ENCODE results near the gene TBKBP1.

The TBKBP1 gene

DNA sequence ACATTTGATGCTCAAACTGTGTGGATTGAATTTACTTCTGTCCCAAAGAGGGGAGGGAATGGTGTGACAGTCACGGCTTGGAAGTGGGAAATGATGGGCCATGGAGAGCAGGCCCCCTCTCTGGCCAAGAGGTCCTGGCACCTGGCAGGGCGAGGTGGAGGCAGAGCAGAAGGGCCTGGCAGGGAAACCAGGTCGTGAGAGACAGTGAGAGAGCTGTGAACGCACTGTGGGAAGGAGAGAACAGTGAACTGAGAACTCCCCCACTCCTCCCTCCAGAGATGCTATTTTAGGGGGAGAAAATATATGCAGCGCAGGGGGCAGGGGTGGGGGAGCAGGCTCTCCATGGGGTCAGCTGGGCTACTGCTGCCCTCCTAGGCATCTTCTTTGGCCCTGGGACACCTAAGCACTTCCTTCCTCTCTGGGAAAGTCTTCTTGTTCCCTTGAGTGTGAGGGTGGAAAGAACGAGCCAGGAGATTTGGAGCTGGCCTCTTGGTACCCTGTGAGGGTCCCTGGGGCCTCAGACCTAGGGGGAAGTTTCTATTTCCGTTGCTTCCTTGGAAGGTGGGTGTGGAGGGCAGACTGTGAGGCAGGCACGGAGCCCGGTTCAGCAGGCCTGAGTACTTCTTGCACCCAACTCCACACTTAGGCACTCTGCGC is 21.8 kb downstream of the TBKBP1 start:
- DNase-seq (ENCODE audit: low spot score), result no peak

DNA sequence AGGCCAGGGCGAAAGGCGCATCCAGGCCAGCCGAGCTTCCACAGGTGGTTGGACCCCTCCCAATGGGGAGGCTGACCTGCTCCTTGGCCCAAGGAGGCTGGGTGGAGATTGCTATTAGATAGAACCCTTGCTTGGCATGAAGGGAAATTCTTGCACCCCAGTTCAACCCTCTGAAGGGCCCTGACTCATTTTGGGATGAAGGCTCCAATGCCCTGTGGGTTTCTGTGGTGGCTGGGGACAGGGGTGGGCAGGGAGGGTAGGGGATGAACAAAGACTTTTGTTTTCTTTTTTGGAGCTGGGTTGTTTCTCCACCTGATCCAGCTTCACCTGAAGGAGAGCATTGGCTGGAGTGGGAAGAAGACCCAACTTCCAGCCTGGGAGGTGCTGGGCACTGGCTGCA is 22.4 kb downstream of the TBKBP1 start:
- DNase-seq (ENCODE audit: low spot score), result no peak

DNA sequence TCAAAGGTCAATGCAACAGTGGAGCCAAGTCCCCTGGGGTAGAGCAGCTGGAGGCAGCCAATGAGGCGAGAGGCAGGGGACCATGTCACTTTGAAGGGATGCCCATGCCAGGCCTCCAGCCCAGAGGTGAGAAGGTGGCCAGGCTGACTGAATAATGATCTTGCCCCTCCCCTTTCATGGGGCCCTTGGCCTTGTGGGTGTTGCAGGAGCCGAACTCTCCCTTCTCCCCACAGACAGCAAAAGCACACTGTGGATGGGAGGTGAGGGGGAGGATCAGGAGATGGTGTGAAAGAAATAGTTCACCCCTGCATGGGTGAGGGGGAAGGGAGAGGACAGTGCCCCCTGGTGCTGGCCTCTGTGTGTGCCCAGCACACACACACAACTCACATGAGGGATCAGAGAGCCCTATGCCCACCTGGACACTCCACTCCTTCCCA is 23.3 kb downstream of the TBKBP1 start:
- peak; percentile 46 for DNase-seq (ENCODE audit: low spot score)

DNA sequence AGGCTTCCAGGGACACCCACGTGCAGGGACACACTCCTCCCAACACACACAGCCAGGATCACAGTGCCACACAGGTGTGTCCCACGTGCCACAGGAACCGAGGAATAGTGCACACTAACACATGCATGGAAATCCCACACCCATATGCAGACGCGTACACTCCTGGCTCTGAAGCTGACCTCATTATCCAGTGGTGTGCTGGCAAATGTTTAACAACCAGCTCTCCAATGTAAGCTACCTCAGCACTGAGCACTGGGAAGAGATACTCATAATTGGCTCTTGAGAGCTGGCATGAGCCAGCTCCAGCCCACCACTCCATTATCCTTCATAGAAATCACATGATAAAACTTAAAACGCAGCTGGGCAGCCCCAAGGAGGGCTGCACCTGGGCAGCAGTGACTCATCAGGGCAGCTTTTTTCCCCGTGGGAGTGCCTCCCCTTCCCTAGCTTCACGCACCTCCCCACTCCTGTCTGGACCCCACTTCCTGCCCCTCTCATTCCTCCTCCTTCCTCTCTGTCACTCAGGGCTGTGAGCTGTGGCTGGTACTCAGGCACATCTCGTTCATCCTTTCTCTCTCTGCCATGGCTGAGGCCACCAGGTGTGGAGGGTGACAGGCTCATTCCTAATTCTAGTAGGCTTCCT is 24.1 kb downstream of the TBKBP1 start:
- no peak for DNase-seq (ENCODE audit: low spot score)

DNA sequence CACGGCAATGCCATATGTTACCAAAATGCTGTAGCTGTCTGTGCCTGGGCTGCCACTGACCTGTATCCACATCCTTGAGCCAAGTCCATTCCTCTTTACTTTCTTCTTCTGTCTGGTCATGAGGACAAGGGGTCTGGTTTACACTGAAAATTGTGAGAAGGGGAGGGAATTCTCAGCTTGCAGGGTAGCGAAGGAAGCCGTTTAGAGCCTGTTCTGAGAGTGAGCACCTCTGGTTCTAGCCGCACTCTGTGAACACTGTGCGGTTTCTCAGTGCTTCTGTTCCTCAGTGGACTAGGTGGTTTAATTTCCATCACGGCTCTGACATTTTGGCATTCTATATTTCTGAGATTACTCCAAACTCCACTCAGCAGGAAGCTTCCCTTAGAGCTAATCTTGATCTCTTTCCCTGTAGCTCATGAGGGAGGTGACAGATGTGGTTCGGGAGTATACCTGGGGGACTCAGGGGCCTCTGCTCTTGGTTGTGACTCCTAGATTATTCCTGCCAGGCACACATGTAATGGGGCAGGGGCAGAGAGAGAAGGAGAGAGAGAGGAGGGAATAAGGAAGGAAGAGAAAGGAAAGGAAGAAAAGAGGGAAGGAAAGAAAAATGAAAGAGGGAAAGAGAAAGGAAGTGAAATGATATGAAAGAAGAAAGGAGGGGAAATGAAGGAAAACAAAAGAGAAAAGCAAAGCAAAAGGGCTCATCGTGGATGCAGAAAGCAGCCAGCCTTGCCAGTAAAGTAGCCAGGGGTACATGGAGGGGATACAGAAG is 24.9 kb downstream of the TBKBP1 start:
- DNase-seq (ENCODE audit: low spot score), result no peak

DNA sequence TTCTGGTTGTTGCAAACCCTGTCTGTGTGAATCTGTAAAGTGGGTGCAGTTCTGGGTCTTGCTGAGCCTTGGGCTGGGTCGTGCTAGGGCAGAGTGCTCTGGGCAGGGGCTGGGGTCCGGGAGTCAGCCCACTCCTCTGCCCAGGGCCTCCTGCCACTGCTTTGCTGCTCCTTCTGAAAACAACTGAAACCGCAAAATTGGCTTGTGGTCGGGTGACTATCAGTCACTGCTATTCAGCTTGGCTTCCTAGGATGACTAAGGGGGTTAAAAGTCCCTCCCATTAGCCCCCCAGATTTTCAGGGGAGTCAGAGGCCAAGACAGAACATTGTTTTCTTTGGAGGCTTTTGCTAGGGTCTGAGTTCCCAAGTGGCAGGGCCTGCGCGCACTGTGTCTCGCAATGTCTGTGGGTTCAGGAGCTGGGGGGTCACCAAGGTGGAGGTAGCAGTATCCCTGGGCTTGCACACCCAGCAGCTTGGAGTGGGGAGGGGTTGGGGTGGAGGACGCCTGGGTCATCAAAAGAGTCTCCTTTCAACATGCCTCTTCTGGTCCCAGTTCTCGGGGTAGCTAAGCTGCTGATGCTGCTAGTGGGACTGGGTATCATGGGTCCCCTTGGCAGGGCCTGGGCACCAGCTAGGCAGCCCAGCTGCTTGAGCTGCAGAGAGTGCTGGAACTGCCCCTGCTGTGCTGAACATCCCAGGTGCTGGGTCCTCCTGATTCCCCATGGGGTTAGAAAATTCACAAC is 25.6 kb downstream of the TBKBP1 start:
- no peak for DNase-seq (ENCODE audit: low spot score)

DNA sequence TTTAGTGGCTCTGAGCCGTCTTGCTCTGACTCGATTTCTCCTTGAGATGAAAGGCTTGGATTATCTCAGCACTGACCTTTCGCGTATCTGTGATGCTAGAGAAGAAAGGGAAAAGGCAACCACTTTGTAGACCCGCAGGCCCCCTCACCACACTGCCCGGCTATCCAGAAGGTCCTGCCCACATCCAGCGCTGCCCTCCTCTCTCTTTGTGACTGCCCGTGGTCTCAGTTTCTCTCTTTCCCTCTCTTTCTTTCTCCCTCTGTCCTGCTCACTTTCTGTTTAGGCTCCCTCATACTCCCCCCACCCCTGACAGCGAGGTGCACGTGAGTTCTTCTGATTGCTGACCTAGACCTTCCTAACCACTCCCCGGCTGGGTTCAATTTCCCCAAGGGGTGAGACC is 26.2 kb downstream of the TBKBP1 start:
- DNase-seq (ENCODE audit: low spot score), result no peak

DNA sequence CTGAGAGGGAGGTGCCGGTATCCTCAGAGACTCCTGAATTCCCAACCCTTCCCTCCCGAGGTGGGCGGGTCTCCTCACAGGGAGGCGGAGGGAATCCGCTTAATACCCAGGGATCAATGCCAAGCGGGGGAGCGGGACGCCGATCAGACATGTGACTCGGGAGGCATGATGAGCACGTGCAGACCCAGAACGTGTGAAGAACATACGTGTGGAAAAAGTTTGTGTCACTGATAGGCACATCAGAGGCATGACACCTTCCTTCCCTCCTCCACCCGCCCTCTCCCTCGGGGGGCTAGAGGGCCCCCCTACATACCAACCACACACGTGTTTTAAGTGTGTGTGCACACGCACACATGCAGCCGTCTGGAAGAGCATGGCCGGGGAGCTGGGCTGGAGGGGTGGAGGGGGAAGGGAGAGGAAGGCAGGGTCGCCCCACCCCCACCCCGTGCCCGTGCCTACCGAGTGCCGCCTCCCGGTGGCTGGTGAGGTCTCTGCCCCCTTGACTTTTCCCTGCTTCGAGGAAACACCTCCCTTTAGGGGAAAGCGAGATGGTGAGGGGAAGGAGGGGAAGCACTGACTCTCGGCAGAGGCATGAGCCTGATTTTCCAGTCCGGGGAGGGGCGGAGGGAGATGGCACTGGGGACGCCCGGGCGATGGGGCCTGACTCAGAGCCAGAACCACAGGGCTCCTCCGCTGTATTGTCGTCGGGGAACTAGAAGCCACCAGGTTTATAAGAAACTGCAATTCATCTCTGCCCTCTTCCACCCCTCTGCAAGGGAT is 27.0 kb downstream of the TBKBP1 start:
- peak; percentile 61 for DNase-seq (ENCODE audit: low spot score)

DNA sequence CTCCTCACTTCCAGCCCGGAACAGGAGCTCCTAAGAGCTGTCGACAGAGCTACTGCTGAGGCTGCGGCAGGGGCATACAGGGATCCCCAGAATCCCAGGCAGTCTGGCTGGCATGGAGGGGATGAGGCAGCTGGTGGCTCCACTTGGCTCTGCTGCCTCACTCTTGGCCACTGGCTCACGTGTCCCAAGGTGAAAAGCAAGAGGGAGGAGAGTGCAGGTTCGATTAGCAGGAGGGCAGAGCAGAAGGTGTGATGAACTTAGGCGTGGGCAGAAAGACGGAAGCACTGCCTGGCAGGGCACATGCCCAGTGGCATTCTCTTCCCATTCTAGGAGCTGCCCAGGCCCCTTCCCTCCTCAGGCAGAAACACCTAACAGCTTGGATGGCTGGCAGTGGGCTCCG is 27.8 kb downstream of the TBKBP1 start:
- DNase-seq (ENCODE audit: low spot score), result no peak

DNA sequence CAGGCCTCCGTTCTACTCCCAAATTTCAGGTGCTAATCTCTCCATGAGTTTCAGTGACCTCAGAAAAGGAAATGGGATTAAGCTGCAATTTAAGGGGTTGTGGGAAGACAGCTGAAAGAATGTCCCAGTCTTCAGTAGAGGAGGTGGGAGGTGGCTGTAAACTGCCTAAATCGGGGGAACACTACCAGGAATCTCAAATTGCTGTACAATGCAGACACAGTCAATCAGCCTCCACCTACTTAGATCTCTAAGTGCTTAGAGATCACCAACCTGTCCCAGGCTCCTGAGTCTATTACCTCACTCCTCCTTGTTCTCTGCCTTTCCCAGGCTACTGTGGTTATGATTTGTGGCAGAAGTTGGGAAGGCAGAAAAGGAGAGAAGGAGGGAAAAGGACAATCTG is 30.7 kb downstream of the TBKBP1 start:
- DNase-seq (ENCODE audit: low spot score), result no peak

DNA sequence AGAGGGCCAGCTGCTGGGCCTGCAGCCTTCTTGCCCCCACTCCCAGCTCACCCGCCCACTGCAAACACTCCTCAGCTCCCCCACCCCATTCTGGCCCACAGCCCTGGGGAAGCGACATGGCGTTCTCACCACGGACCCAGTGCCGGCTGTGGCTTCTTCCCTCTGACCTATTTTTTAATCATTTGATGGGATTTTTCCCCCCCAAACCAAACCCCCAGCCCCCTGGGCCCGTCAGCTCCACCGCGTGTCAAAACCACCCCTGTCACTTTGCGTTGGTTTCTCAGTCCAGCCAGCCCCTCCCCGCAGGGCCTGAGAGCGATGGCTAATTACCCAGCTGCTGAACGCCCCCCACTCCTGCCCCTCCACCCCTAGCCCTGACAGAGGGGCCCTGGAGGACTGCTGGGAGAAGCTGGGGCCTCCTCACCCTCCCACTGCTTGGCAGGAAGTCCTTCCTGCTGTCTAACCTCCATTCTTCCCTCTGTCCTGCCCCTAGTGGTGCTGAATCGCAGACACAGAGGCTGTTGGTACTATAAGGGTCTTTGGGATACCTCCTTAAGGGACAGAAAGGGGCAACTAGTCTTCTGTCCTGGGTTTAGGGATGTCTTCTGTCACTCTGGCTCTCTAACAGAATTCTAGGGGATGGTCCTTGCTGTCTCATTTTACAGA is 31.6 kb downstream of the TBKBP1 start:
- DNase-seq (ENCODE audit: low spot score), result no peak

DNA sequence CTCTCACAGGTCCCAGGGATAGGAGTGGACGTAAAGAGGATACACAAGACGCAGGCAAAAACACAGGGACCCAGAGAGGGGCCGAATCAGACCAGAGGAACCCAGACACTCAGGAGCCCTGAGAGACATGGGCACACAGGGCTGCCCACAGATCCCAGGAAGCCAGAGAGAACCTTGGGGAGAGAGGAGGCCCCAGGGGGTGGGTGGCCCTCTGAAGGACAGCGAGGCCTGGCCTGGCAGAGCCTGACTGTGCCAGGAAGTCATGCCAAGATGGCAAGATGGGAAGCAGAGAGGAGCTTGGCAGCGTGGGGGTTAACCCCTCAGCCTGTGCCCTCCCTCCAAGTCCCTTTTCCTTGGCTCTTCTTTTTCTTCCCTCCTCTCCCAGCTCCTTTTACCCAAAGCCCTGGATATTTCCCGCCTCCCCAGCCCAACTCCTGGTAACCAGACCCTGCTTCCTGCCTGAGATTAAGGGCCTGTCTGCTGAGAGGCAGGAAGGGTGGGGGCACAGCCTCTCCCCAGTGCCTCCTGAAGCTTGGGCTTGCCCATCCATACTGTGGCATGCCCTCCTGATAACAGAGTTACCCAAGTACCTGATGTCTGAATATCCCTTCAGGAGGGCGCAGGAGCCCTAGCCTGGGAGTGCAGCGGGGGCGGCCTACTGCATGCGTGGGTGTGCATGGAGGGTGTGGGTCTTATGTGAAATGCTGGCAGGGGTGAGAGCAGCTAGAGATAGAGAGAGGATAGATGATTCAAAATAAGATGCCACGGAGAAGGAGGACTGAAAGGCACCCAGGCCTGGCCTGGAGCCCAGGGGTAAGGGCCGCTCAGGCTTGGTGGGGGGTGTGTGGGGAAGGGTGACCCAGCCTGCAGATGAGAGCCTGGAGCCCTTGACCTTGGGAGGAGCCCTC is 33.1 kb downstream of the TBKBP1 start:
- no peak for DNase-seq (ENCODE audit: low spot score)

DNA sequence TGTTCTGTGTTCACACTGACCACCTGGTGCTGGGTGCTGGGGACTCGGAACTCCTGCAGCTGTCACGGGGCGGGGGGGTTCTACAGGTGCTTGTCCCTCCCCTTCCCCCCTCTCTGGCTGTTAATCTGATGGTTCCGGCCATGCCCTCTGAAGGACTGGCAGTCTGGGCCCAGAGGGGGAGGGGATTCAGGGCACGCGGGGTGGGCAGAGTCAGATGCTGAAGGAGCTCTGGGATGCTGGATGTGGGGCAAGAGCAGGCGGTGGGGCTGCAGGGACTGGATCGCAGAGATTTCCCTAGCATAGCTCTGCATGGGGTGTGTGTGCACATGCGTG is 33.7 kb downstream of the TBKBP1 start:
- no peak for DNase-seq (ENCODE audit: low spot score)

DNA sequence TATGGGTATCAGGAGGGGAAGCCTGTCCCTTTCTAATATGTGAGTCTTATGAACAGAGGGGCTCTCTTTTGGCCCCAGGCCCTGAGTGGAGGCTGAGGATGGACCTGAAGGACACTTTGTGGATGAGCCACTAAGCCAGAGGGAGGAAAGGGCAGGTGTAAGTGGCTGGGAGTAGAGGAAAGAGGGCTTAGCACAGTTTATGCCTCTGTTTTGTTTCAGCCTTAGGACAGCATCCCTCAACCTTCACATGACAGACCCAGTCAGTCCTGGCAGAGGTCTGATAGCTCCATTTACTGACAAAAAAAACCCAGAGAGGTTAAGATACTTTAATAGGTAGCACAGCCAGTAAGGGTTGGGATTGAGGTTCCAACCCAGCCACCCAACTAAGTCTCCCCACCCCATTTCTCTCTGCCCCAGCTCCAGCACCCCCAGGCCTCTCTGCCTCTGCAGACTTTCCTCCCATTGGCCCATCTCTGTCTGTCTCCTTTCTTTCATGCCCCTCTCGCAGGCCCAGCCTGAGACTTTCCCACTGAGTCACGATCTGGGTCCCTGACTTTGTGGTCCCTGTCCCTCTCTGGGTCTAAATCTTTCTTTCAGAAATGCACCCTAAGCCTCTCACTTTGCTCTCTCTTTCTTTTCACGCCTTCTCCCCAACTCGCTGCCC is 34.4 kb downstream of the TBKBP1 start:
- no peak for DNase-seq (ENCODE audit: low spot score)

DNA sequence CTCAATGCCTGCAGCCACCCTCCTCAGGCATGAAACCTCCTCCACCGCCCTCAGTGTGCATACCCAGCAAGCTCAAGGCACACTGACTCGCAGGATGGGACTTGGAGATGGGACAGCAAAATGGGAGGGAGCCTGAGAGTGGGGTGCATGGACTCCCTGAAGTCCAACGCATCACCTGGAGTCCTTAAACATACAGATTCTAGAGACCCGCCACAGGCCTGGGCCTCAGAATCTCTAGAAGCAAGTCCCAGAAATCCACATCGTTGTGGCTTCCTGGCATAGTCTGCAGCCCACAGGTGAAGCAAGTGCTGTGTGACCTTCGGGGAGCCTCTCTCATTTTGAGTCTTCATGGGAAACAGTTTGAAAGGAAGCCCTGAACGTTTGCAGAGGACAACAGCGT is 35.5 kb downstream of the TBKBP1 start:
- no peak for DNase-seq (ENCODE audit: low spot score)

DNA sequence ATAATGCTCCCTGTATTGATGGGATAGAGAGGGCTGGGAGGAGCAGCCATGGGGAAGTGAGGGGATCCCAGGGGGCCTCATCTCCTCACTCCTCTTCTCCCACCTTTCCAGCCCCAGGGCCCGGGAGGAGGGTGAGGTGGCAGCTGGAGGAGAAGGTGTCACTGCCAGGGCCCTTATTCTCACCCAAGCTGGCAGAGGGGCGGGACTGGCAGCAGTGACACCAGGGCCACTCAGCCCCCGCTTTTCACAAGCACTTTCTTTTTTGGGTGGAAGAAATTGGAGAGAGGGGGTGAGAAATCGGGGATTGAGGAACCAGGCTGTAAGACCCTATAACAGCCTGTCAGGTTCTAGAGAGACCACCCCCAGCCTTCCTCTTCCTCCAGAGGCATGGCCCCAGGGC is 36.7 kb downstream of the TBKBP1 start:
- no peak for DNase-seq (ENCODE audit: low spot score)

DNA sequence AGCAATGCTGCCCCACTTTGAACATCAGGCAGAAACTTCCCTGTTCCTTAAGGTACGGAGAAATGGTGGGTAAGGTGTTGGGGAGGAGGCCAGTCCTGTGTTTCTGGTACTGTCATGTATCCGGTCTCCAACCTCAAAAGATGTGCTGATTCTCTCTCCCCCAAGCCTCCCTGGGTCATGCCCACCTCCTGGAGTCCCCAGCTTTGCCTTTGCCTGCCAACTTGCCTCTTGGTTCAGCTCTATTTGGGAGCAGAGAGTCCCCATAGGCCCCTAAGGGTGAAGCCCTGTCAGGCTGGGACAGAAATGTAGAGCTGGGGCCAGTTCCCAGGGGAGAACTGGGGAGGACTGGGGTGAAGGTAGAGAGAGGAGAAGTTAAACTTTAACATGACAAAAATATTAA is 37.4 kb downstream of the TBKBP1 start:
- DNase-seq (ENCODE audit: low spot score), result no peak

DNA sequence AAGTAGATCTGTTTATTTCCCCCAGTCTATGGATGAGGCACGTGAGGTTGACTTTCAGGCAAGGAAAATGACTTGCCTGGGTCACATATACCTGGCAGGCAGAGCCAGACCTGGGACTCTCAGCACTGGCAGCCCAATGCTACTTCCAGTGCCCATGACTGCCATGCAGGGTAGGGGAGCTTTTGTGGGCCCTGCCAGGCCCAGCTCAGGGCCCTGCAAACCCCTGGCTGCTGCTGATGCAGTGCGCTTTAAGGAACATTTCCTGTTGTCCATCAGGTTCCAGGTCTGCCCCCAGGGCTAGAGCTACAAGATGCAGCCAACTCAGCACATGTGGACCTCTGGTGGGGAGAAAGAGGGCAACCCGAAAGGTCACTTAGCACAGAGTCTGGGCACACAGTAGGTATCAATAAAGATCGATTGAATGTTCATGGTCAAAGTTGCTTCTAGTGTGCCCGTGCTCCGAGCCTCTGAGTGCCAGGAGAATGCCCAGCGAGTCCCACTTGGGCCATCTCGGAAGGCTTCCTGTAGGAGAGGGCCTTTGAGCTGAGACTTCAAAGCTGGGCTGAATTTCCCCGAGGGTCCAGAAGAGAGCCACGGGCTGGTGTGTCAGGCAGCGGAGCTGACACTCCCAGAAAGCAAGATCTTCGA is 38.6 kb downstream of the TBKBP1 start:
- no peak for DNase-seq (ENCODE audit: low spot score)

DNA sequence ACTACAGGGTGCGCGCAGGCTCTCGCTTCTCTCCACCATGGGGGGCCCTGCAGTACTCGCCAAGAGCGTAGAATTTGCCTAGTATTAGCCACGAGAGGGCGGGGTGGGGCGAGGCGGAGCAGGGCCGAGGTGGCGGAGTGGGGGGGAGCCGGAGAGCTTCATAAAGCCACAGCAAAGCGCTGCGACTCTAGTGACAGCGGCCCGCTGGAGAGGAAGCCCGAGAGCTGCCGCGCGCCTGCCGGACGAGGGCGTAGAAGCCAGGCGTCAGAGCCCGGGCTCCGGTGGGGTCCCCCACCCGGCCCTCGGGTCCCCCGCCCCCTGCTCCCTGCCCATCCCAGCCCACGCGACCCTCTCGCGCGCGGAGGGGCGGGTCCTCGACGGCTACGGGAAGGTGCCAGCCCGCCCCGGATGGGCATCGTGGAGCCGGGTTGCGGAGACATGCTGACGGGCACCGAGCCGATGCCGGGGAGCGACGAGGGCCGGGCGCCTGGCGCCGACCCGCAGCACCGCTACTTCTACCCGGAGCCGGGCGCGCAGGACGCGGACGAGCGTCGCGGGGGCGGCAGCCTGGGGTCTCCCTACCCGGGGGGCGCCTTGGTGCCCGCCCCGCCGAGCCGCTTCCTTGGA is 39.2 kb downstream of the TBKBP1 start, which contains the start of gene TBX21:
TBX21 (plus strand) TSS at position 190 of the 627 bp plus-strand sequence; CDS start at position 409, 219 bp downstream.
- DNase-seq (ENCODE audit: low spot score), result peak; percentile 84

Measured in iPS-NIHi11 (cell line).